GM21381 (cell line): ENCODE data around the gene KRT33A.
"Not testable (repeated sequence)": the region's sequence is repeated elsewhere in the genome, so short reads cannot be mapped to it uniquely, and the experiment has no call there.

Source experiments
- ATAC-seq: cut with Tn5 transposase; IDR thresholded peaks from one replicate; pipeline ENCODE4 v1.9.1; 2021; ENCODE audit warnings: mild to moderate bottlenecking, moderate library complexity; ENCODE audit not compliant: unreplicated experiment

Gene KRT33A

DNA sequence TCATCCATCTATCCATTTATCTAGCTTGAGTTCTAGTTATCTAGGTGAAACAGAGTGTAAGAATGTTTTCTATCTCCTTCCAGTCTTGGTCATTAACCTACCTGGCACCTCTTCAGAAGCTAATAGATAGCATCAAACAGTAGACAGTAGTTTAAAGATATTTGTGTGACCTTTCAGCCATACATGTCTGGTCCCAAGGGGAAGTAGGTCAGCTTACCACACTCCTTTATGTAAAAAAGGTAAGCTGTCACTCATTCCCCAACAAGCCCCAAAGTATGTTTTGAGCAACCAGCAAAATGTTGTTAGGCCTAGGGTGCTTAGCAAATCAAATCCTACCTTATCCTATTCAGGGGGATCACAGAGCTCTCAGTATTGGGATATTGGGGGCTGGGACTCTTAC lies 15.4 kb upstream of the KRT33A start:
- ATAC-seq, result no peak

DNA sequence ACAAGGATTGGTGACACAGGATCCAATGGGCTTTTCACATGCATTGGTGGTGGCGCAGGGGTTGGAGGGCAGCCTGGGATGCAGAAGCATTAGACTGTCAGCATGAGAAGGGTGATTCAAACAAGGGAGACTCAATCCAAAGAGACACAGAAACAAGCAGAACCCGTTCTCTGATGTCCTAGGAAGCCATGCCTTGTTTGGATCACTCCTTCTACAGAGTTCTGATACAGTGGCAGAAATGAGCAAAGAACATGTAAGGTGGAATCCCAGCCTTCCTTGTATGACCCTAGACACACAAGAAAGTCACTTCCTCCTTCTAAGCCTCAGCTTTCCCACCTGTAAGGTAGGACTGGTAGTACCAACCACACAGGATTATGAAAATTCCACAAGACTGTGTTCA lies 13.3 kb upstream of the KRT33A start:
- no peak for ATAC-seq

DNA sequence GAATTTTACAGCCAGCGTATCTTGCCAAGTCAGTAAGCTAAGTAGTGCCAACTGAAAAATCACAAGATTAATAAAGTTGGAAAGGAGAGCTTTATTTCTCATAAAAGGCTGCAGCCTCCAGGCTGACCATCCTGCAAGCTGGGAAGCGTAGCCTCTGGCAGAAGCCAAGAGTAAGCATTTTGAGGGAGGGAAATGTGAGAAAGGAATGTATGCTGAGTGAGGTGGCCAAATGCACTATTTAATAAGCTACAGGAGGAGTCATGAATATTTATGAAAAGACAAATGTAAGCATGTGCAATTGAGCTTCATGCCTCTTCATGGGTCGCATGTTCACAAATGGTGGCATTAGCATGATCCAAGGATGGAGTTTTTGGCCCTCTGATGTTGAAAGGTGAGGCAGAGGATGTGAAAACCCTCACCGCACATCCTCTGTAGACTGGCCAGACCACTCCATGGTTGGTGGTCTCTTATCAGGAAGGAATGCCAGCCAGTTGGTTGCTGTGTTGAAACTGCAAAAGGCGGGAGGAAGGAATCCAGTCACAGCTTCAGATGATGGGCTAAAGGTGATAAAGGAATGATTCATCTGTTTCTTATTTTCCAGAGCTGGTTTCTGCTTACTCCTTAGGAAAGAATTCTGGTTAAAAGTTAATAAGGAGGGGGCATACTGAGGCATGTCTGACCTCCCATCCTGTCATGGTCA lies 9.8 kb upstream of the KRT33A start:
- no peak for ATAC-seq

DNA sequence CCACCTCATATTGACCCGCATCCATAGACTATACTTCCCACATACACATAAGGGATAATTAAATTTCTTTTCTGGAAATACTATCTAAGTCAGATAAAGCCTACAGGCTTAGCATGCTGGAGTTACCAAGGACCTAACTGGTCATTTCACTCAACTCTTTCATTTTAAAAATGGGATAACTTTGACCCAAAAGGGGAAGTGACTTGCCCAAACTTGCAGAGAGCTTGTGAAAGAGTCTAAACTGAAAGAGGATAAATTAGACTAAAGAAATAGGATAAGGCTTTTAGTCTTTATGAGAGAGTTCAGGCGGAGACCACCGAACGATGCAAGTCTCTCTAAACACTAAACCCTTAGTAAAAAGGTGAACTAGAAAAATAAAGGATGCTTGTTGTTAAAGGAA lies 3.9 kb upstream of the KRT33A start:
- no peak for ATAC-seq

DNA sequence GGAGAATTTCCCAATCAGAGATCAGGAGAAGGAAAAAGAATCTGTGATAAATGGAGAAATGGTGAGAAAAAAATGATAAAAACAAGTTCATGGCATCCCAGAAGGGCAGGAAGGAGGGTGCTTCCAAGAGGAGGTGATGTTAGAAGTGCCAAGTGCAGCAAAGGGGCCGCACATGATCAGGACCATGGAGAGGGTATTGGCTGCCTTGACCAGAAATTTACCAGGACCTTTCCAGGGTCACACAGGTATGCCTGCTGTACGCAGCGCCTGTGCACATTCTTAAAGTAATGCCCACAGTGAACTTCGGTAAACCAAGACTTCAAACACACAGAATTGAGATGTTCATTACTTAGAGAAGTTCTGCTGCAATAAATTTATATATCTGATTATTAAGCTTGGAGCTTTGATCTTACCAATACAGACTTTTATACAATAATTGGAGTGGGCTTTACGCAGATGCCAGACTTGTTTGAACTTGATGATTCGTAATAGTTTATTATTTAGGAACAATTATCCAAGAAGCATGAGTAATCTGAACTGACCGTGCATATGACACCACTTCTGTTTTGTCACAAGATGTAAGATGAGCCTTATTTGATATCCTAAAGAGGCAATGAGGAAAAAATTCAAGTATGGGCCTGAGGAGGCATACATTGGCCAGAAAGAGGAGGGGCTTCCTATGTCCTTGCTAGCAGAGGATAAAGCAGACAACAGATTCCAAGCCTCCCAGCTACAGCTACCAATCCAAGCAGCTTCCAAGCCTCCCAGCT lies 2.2 kb upstream of the KRT33A start:
- ATAC-seq, result no peak

DNA sequence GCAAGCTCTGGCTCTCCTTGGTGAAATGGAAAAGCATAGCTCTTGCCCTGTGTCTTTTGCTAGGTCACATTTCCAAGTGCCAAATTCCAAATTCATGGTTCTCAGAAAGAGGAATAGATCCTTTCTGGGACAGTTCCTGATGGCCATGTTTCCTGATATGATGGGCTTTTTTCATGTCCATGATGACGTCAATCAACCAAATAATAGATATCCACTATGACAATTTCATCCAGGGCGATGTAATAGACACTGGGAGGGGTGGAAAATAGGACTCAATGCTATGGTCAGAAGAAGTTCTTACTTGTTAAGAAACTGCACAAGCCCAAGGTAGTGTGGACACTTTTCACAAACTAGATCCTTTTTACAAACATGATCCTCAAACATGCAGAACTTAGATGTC lies 549 bp upstream of the KRT33A start:
- ATAC-seq, result no peak

DNA sequence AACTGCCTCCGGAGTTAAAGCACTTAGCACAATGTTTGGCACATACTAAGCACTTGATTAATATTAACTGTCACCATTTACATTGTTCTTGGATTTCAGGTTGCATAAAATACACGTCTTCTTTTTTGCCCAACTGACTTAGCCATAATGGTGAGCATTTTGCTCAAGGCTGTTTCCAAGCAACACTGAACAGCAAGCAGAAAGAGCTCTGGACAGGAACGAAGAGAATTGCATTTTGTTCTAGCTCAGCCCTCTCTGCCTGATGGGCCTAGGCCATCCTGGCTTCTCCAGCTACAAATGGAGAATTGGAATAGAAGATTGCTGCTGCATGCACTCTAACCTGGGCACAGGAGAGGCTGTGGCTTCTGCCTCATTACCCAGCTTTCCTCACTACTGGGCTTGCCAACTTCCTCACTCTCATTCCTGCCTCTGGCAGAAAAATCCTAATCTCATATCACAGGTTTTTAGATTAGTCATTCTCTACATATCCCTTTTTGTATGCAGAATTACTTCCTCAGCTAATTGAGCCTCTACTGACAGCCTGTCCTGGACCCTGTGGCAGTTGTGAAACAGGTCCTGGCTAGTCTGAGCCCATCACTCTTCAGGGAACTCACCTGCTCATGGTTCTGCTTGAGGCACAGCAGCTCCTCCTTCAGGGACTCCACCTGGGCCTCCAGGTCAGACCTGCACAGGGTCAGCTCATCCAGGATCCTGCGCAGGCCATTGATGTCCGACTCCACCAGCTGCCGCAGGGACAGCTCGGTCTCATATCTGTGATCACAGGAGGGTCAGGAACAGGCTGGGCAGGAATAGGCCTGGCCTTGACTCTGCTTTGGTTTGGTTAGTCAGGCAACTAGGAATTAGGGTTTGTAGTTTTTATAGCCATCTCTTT lies 2.5 kb downstream of the KRT33A start:
- no peak for ATAC-seq

DNA sequence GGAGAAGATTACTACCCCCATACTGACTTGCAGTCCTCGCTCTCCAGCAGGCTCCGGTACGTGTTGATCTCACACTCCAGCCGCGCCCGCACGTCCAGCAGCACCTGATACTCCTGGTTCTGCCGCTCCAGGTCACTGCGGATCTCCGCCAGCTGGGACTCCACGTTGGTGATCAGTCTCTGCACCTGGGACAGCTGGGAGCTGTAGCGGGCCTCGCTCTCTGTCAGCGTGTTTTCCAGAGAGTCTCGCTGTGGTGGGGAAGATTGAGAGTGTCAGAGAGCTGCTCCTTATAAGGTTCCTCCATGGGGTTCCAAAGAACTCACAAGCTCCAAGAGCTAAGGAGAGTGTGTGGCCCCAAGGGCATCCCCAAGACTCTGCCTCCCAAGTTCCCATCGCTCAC lies 4.2 kb downstream of the KRT33A start:
- not testable (repeated sequence) for ATAC-seq

DNA sequence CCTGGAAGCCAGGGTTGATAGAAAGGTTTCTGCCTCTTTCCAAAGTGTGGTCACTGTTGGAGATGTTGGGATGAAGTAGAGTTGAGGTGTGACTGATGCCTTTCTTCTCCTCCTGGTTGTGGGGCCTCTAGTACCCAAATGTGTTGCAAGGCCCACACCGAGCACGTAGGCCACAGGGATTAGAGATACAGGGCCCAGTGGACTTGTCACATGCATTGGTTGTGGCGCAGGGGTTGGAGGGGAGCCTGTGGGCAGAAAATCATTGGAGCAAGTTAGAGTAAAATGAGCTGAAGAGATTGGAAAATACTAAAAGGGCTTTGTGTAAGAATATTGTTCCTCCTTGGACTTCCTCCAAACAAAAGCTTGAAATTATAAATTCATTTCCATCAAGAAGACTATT lies 4.6 kb downstream of the KRT33A start:
- ATAC-seq, result no peak

DNA sequence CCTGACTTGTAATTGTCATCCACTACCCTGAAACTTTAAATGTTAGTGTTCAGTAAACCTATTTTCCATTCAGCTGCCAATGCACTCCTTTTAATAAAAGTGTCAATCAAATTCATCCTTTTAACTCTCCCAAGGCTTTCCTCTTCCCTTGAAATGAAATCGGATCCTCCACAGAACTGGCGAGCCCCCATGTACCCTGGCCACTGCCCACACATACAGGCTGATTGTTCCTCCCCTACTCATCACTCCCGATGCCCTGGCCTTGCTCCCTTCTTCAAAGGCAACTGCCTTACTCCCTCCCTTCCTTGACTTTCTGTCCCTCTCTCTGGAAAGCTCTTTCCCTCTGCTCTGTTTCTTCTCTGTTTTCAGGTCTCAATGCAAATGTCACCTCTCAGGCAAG lies 7.6 kb downstream of the KRT33A start:
- ATAC-seq, result no peak

DNA sequence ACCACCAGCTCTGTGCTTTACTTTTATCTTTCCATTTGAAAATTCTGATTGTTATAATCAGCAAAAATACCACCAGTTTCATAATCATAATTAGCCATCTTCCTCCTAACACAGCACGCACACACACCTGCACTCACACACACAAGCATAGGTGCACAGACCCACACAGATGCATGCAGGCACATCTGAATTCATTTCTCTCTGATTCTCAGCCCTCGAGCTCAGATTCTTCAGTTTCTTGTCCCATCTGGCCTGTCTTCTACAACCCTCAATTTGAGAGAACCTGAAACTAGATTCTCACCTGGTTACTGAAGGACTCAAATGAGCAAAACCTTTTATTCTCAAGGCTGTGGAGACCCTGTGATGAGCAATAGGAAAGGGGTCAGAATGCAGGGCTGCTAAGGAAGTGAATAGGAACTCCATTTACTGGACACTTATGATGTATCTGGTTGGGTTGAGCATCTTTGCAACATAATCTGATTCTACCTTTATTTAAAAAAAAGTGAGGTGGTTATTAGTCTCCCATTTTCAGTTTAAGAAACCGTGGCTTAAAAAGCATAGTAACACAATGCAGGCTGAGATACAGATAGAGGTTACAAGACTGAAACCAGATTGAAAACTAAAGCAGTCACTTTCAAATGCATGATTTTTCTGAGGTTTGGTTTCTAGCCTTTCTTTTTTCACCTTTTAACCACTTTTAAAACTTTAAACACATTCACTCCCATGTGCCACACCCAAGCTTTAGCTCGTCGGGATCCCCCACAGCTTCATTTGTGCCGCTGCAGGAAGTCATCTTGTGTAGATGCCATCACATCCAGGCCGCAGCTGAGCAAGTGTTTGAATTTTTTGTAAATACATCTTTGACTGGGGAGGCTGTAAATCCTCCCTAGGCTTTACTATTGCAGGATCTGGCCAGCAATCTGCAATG lies 9.4 kb downstream of the KRT33A start:
- no peak for ATAC-seq

DNA sequence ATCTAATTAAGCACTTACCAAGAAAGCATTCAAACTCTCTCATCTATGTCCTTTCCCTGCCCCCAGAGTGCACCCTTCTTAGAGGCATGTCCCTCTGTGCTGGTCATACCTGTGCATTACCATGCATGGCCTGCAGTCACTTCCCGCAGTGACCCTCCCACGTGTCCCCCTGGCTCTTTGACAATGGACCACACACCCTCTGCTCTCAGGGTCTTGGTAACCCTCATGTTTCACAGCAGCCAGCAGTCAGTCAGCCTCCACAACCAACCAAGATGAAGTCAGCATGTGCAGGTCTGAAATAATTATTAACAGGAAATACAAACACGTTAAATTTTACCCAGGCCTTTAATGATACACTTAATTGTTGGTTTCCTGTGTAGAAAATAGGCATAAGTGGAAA lies 10.1 kb downstream of the KRT33A start:
- ATAC-seq, result no peak

DNA sequence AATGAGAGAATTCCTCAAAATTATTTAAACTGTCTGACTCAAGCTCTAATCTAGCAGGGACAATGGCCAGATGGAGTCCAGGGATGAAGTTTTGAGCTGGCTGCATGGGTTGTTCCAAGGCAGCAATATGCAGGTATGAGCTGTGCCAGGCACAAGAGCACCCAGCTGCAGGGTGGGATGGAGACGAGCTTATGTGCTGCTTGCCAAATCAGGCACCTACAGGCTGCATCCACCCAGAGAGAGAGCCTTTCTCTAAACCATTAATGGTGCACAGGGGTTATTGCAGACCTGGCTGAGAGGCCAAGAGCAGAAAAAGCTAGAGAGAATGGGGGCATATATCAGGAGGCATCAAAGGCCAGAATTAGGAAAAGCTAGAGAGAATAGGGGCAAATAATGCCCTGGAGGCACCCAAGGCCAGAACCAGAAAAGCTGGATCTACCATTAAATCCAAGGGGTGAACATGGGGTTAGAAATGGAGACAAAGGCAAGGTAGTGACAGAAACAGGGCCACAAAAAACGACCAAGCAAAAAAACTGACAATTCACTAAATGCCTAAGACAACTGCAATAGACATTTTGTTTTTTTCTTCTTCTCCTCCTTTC lies 11.0 kb downstream of the KRT33A start:
- no peak for ATAC-seq

DNA sequence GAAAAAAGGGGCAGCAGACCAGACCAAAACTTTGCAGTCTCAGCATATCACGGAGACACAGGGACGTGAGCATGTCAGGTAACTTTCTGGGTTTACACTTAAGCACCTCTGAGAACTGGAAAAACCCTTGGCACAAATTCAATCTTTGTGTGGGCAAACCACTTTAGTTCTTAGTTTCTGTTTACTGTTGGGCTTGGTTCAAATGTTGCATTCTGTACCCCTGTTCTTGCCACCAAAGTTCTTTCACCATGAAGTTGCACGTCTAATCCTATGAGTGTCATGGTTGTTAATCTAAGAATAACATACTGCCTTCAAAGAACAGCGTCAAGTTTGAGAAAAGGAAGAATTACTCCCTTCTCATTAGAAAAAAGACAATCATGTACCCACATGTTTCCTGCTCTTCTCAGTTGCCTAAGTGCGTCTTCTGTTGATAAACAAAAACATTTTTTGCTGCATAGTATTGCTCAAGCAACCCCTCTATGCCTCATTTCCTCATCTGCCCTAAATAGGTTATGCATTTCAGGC lies 11.6 kb downstream of the KRT33A start:
- ATAC-seq, result peak; percentile 49

DNA sequence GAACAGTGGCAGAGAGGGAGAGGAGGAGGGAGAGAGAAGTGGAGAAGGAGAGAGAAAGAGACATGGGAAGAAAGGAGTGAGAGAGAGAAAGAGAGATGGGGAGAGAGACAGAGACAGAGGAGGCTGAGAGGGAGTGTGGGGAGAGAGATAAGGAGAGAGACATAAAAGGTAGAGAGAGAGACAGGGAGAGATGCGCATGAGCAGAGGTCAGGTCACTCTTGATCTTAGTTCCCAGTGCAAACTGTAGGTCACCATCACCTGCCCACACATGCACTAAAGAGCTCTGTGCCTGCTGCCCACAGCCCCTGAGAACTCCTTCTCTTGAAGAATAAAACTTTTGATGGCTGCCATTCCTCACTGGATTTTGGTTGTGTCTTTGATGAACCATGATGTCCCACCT lies 14.9 kb downstream of the KRT33A start:
- ATAC-seq, result no peak

DNA sequence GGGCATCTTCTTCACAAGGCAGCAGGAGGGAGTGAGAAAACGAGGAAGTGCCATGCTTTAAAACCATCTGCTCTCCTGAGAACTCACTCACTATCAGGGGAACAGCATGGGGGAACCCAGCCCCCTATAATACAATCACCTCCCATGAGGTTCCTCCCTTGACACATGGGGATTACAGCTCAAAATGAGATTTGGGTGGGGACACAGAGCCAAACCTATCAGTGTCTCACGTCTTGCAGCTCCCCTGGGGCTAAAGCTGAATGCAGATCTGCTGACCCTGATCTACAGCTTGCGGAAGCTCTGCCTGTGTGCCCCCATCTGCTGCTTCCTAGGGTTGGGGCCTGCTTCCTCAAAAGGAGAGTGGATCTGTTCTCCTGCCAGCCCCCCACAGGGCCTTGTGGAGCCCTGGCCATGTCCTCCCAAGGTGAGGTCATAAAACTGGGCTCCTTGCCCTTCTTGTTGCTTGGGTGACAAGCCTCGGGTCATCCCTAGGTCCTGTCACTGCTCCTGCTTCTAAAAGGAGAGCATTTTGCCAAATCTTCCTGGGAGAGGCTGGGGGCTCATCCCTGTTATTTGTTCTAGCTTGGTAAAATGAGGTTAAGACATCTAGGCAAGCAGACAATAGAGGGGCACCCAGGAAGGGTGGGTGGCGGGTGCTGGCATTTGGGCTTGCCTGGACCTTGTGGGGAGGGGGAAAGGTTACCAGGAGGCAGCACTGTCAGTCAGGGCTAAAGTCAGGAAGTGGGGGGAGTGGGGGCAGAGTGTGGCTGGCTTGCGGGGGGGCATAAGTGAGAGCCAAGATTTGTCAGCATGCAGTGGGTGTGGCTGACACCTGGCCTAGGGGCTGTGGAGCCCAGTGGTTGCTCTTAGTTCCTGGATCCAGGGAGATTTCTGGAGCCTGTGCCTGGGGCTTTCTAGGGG lies 16.0 kb downstream of the KRT33A start:
- ATAC-seq, result no peak

DNA sequence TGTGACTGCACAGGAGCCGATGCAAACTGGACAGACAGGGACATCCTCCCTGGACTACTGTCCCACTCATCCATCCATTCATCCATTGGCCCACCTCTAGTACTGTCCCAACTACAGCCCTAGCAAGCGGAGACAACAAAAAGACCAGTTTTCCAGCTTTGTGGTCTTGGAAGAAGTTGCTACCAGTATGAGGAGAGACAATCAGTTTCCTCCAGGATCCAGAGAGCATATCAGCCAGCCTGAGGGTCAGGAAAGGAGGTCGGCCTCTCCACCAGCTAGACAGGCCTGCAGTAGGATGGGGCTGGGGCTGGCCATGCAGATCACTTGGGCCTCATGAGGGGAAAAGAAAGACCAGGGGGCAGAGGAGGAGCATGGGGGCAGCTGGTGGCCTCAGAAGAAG lies 16.8 kb downstream of the KRT33A start:
- no peak for ATAC-seq

DNA sequence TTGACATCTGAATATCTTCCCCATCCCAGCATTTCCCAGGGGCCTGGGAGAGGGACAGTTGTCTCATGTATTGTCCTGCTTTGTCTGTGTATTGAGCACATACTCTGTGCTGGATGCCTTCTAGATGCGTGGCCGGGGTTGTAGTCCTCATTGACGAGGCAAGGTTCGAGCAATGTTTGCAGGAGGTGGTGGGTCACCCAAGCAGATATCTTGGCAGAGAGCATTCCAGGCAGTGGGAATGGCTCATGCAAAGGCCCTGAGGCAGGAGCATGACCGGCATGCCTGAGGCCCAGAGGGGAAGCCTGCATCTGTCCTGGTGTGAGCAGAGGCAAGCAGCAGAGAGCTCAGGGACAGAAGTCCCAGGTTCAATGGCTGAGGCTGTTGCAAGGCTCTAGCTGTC lies 17.5 kb downstream of the KRT33A start:
- ATAC-seq, result no peak

DNA sequence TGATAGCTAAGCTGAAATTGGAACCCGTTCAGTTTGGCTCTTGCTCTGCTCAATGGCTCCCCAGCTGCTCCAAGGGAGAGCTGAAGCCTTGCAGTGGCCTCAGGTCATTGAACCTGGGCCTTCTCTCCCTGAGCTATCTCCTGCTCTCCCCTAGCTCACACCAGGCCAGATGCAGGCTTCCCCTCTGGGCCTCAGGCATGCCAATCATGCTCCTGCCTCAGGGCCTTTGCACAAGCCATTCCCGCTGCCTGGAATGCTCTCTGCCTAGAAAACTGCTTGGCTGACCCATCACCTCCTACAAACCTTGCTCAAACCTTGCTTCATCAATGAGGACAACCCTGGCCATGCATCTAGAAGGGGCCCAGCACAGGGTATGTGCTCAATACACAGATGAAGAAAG lies 18.4 kb downstream of the KRT33A start:
- ATAC-seq, result no peak
